Endodermal cell (in vitro differentiated cells): ENCODE data around the gene SLC46A3. TPM values are rescaled to one million over a fixed set of nuclear protein-coding genes. Genes with fewer than 3 reads are reported as not detected.

Source experiments
- DNase-seq: peaks from one replicate; pipeline ENCODE4 v3.0.0-alpha.2; 2017
- H3K27ac ChIP-seq: 2 replicates; pipeline ENCODE4 v1.5.1; 2013; ENCODE audit warnings: mild to moderate bottlenecking, low read depth, low read length, moderate library complexity
- H3K27me3 ChIP-seq: 2 replicates; pipeline ENCODE4 v1.6.1; 2013; ENCODE audit warnings: mild to moderate bottlenecking, low read length, moderate library complexity; ENCODE audit not compliant: insufficient read depth, control insufficient read depth, poor library complexity, severe bottlenecking
- H3K36me3 ChIP-seq: 2 replicates; pipeline ENCODE4 v1.7.0; 2013; ENCODE audit warnings: mild to moderate bottlenecking, low read length, moderate library complexity; ENCODE audit not compliant: control insufficient read depth, insufficient read depth
- H3K4me1 ChIP-seq: one replicate; pipeline ENCODE4 v1.7.0; 2013; ENCODE audit warnings: low read length; ENCODE audit not compliant: control insufficient read depth, insufficient read depth
- H3K4me3 ChIP-seq: 2 replicates; pipeline ENCODE4 v1.5.1; 2013; ENCODE audit warnings: mild to moderate bottlenecking, low read length, moderate library complexity
- H3K9ac ChIP-seq: 2 replicates; pipeline ENCODE4 v1.6.1; 2013; ENCODE audit warnings: mild to moderate bottlenecking, low read length, moderate library complexity; ENCODE audit not compliant: poor library complexity, severe bottlenecking; ENCODE audit errors: extremely low read depth
- H3K9me3 ChIP-seq: 2 replicates; pipeline ENCODE4 v1.6.1; 2013; ENCODE audit warnings: mild to moderate bottlenecking, low read length, moderate library complexity; ENCODE audit not compliant: control insufficient read depth
- H3K27ac Mint-ChIP-seq: 2 replicates; pipeline ENCODE4 v1.8.0; 2020; ENCODE audit warnings: mixed read lengths
- H3K27me3 Mint-ChIP-seq: 2 replicates; pipeline ENCODE4 v1.8.0; 2021; ENCODE audit warnings: mild to moderate bottlenecking, mixed read lengths; ENCODE audit not compliant: insufficient read depth
- H3K36me3 Mint-ChIP-seq: 2 replicates; pipeline ENCODE4 v1.8.0; 2020; ENCODE audit warnings: low read depth, mixed read lengths
- H3K4me1 Mint-ChIP-seq: 2 replicates; pipeline ENCODE4 v1.8.0; 2020; ENCODE audit warnings: mixed read lengths
- H3K4me3 Mint-ChIP-seq: 2 replicates; pipeline ENCODE4 v1.8.0; 2020; ENCODE audit warnings: mild to moderate bottlenecking, moderate library complexity, mixed read lengths
- H3K9me3 Mint-ChIP-seq: 2 replicates; pipeline ENCODE4 v1.8.0; 2020; ENCODE audit warnings: mild to moderate bottlenecking, mixed read lengths
- WGBS, 2 experiments: methylation state at CpG; one replicate each; pipeline versions ENCODE4 v1.1.5 to v1.1.7; 2013; ENCODE audit warnings: missing lambda C conversion rate in 2 of 2, mixed read lengths in 1 of 2; ENCODE audit not compliant: insufficient coverage in 1 of 2, insufficient read length in 1 of 2; 5-methylcytosine and 5-hydroxymethylcytosine counted together
- total RNA-seq, 2 donors: library from RNA; stranded (reverse); fragmentation: NEBNext Ultra II Directional in 1 of 2; extraction: Animal tissue kit (Norgen Biotek cat#: 25700) in 1 of 2; gene quantifications; 2 replicates in 1 of 2; 3 replicates in 1 of 2; pipeline ENCODE4 v1.2.1, GENCODE V29; 2021
- TF ChIP-seq, protein P1 (sequence below): fragments of 200-600 bp; sonication (generic); conservative IDR thresholded peaks from 2 replicates; pipeline ENCODE4 v1.5.0; 2021; ENCODE audit warnings: antibody characterized with exemption, mild to moderate bottlenecking

SLC46A3 gene
- total RNA-seq, 2 donors from 2014 or later: 1.8 to 2.9 TPM

DNA sequence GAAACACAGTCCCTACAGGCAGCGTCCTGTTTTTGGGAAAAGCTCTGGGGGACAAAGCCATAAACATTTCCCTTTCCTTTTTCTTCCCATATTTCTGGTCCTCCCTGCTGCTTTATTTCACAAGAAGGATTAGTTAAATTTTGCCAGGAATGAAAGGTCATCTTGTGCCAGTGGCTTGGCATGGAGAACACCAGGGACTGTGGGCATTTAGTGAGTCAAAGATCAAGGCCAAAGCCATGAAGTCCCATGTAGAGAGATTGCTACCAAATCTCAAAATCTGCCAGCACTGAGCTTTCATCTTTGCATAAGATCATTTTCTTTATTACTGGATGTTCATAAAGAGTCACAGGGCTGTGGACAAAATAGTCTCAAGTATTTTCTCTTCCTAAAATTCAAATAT is 29.1 kb upstream of the SLC46A3 start:
- Histone ChIP-seq H3K4me1 (no peaks in the 10 kb centered on the region), H3K27ac (no peak overlapping the region), H3K9ac (no peak overlapping the region), H3K9me3 (peaks cover 8% of the 10 kb centered on the region), H3K27me3 (no peaks in the 10 kb centered on the region), H3K4me3 (no peak overlapping the region), H3K36me3 (no peaks in the 10 kb centered on the region)
- Mint-ChIP-seq H3K4me3 (no peak overlapping the region), H3K4me1 (peaks cover 40% of the 10 kb centered on the region), H3K9me3 (peaks cover 10% of the 10 kb centered on the region), H3K36me3 (no peaks in the 10 kb centered on the region), H3K27me3 (peaks cover 3% of the 10 kb centered on the region), H3K27ac (no peak overlapping the region)
- TF ChIP-seq, protein P1, sequence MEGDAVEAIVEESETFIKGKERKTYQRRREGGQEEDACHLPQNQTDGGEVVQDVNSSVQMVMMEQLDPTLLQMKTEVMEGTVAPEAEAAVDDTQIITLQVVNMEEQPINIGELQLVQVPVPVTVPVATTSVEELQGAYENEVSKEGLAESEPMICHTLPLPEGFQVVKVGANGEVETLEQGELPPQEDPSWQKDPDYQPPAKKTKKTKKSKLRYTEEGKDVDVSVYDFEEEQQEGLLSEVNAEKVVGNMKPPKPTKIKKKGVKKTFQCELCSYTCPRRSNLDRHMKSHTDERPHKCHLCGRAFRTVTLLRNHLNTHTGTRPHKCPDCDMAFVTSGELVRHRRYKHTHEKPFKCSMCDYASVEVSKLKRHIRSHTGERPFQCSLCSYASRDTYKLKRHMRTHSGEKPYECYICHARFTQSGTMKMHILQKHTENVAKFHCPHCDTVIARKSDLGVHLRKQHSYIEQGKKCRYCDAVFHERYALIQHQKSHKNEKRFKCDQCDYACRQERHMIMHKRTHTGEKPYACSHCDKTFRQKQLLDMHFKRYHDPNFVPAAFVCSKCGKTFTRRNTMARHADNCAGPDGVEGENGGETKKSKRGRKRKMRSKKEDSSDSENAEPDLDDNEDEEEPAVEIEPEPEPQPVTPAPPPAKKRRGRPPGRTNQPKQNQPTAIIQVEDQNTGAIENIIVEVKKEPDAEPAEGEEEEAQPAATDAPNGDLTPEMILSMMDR: no peak
- no peak for DNase-seq
- WGBS, 2 experiments: 83% methylated on average over 1 of the region's 1 CpG; no CpG with 5 or more reads in 1 of the 2 experiments

DNA sequence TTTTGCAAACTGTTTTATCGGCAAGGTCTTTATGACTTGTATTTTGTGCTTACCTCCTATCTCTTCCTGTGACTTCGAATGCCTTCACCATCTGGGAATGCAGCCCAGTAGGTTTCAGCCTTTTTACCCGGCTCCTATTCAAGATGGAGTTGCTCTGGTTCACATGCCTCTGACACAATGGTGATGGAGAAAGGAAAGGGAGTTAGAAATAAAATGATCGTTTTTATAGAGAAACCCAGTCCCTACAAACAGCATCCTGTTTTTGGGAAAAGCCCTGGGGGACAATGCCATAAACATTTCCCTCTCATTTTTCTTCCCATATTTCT is 27.5 kb upstream of the SLC46A3 start:
- DNase-seq: no peak
- no peaks in the 10 kb centered on the region for H3K36me3 Mint-ChIP-seq
- H3K4me3 Mint-ChIP-seq: no peak overlapping the region
- no peak overlapping the region for H3K27ac Mint-ChIP-seq
- Histone ChIP-seq H3K27me3 (no peaks in the 10 kb centered on the region), H3K9me3 (peaks cover 8% of the 10 kb centered on the region), H3K36me3 (no peaks in the 10 kb centered on the region), H3K9ac (no peak overlapping the region), H3K4me3 (no peak overlapping the region), H3K27ac (no peak overlapping the region), H3K4me1 (no peaks in the 10 kb centered on the region)
- TF ChIP-seq, protein P1: no peak
- peaks cover 3% of the 10 kb centered on the region for H3K27me3 Mint-ChIP-seq
- WGBS, 2 experiments: 90% methylated on average over 4 of the region's 4 CpGs; no CpG with 5 or more reads in 1 of the 2 experiments
- H3K9me3 Mint-ChIP-seq: peaks cover 10% of the 10 kb centered on the region
- peaks cover 40% of the 10 kb centered on the region for H3K4me1 Mint-ChIP-seq

DNA sequence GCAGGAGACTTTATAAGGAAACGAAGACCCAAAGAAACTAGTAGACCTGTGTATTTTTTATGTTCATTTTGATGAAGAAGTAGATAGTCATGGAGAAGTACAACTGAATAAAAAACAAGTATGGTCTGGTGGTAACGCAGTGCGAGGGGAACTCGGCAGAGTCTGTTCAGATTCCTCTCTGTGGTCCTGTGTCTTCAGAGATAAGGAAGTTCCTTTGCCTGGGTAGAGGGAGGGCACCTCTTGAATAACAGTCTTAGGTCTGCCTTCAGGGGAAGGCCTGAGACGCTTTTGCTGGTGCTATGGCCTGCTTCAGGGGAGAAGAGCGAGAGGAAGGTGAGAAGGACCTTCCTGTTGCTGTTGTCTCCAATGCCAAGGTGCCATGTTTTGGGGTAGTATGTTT is 25.9 kb upstream of the SLC46A3 start:
- TF ChIP-seq, protein P1: no peak
- Histone ChIP-seq H3K4me3 (no peak overlapping the region), H3K36me3 (no peaks in the 10 kb centered on the region), H3K9ac (no peak overlapping the region), H3K27ac (no peak overlapping the region), H3K27me3 (no peaks in the 10 kb centered on the region), H3K4me1 (no peaks in the 10 kb centered on the region), H3K9me3 (peaks cover 5% of the 10 kb centered on the region)
- Mint-ChIP-seq H3K36me3 (no peaks in the 10 kb centered on the region), H3K27me3 (peaks cover 6% of the 10 kb centered on the region), H3K4me3 (no peak overlapping the region), H3K27ac (peak overlapping the region; percentile 69), H3K9me3 (peaks cover 7% of the 10 kb centered on the region), H3K4me1 (peaks cover 25% of the 10 kb centered on the region)
- DNase-seq: peak; percentile 50
- 70 to 94% methylated on average over 4 to 6 of the region's 6 CpGs for WGBS, 2 experiments
